ENCODE data around the gene PLEKHG4.

PLEKHG4 gene

GRCh38 chr16:67302076-67302475 lies 22.7 kb downstream of the PLEKHG4 start:
- Histone ChIP-seq H3K27me3 (ENCODE audit: control insufficient read depth, insufficient read depth, low read length) (no peaks in the 10 kb centered on the region), H3K4me2 (ENCODE audit: low read length) (no peak overlapping the region), H3K27ac (no peak overlapping the region), H3K36me3 (ENCODE audit: control insufficient read depth, insufficient read depth, low read length) (no peaks in the 10 kb centered on the region), H3K9ac (no peak overlapping the region), H3K9me3 (ENCODE audit: control insufficient read depth, low read length) (no peaks in the 10 kb centered on the region), H3K79me2 (no peaks in the 10 kb centered on the region), H3K4me3 (ENCODE audit: low read depth, low read length) (no peak overlapping the region), H2AFZ (no peak overlapping the region), H3K4me1 (no peaks in the 10 kb centered on the region)
- TF ChIP-seq, protein P1, sequence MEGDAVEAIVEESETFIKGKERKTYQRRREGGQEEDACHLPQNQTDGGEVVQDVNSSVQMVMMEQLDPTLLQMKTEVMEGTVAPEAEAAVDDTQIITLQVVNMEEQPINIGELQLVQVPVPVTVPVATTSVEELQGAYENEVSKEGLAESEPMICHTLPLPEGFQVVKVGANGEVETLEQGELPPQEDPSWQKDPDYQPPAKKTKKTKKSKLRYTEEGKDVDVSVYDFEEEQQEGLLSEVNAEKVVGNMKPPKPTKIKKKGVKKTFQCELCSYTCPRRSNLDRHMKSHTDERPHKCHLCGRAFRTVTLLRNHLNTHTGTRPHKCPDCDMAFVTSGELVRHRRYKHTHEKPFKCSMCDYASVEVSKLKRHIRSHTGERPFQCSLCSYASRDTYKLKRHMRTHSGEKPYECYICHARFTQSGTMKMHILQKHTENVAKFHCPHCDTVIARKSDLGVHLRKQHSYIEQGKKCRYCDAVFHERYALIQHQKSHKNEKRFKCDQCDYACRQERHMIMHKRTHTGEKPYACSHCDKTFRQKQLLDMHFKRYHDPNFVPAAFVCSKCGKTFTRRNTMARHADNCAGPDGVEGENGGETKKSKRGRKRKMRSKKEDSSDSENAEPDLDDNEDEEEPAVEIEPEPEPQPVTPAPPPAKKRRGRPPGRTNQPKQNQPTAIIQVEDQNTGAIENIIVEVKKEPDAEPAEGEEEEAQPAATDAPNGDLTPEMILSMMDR (IDR thresholded peaks at IDR 0.05), result no peak

- Histone ChIP-seq H3K9me3 (ENCODE audit: control insufficient read depth, low read length) (no peaks in the 10 kb centered on the region), H2AFZ (no peak overlapping the region), H3K27ac (no peak overlapping the region), H3K4me3 (ENCODE audit: low read depth, low read length) (no peak overlapping the region), H3K36me3 (ENCODE audit: control insufficient read depth, insufficient read depth, low read length) (no peaks in the 10 kb centered on the region), H3K4me1 (no peaks in the 10 kb centered on the region), H3K79me2 (no peaks in the 10 kb centered on the region), H3K9ac (no peak overlapping the region), H3K4me2 (ENCODE audit: low read length) (no peak overlapping the region), H3K27me3 (ENCODE audit: control insufficient read depth, insufficient read depth, low read length) (no peaks in the 10 kb centered on the region)
- TF ChIP-seq, protein P1 (IDR thresholded peaks at IDR 0.05), result no peak
Measured at GRCh38 chr16:67302970-67303369, 23.6 kb downstream of the PLEKHG4 start.

- no peak overlapping the region for H3K4me2 ChIP-seq (ENCODE audit: low read length)
Measured at GRCh38 chr16:67304020-67304419, 24.7 kb downstream of the PLEKHG4 start.

GRCh38 chr16:67305216-67306071 lies 26.1 kb downstream of the PLEKHG4 start:
- Histone ChIP-seq H3K4me1 (no peaks in the 10 kb centered on the region), H3K4me3 (ENCODE audit: low read depth, low read length) (no peak overlapping the region), H3K9me3 (ENCODE audit: control insufficient read depth, low read length) (no peaks in the 10 kb centered on the region), H3K27me3 (ENCODE audit: control insufficient read depth, insufficient read depth, low read length) (no peaks in the 10 kb centered on the region), H3K9ac (no peak overlapping the region), H3K36me3 (ENCODE audit: control insufficient read depth, insufficient read depth, low read length) (no peaks in the 10 kb centered on the region), H3K79me2 (no peaks in the 10 kb centered on the region), H3K27ac (no peak overlapping the region), H3K4me2 (ENCODE audit: low read length) (no peak overlapping the region), H2AFZ (no peak overlapping the region)
- TF ChIP-seq, protein P1 (IDR thresholded peaks at IDR 0.05), result no peak

More at GRCh38 chr16:67304020-67304419, 24.7 kb downstream of the PLEKHG4 start:
- H3K4me3 ChIP-seq (ENCODE audit: low read depth, low read length), result no peak overlapping the region
- H3K4me1 ChIP-seq, result no peaks in the 10 kb centered on the region
- no peak overlapping the region for H3K9ac ChIP-seq
- TF ChIP-seq, protein P1 (IDR thresholded peaks at IDR 0.05), result no peak
- H2AFZ ChIP-seq, result no peak overlapping the region
- H3K36me3 ChIP-seq (ENCODE audit: control insufficient read depth, insufficient read depth, low read length), result no peaks in the 10 kb centered on the region
- H3K79me2 ChIP-seq, result no peaks in the 10 kb centered on the region
- no peaks in the 10 kb centered on the region for H3K9me3 ChIP-seq (ENCODE audit: control insufficient read depth, low read length)
- no peak overlapping the region for H3K27ac ChIP-seq
- H3K27me3 ChIP-seq (ENCODE audit: control insufficient read depth, insufficient read depth, low read length), result no peaks in the 10 kb centered on the region

GRCh38 chr16:67310561-67310960 lies 31.2 kb downstream of the PLEKHG4 start:
- Histone ChIP-seq H3K9ac (no peak overlapping the region), H3K4me1 (peaks cover 12% of the 10 kb centered on the region), H2AFZ (no peak overlapping the region), H3K79me2 (no peaks in the 10 kb centered on the region), H3K4me2 (ENCODE audit: low read length) (no peak overlapping the region), H3K27me3 (ENCODE audit: control insufficient read depth, insufficient read depth, low read length) (no peaks in the 10 kb centered on the region), H3K9me3 (ENCODE audit: control insufficient read depth, low read length) (no peaks in the 10 kb centered on the region), H3K27ac (no peak overlapping the region), H3K36me3 (ENCODE audit: control insufficient read depth, insufficient read depth, low read length) (no peaks in the 10 kb centered on the region), H3K4me3 (ENCODE audit: low read depth, low read length) (no peak overlapping the region)
- TF ChIP-seq, protein P1 (IDR thresholded peaks at IDR 0.05), result no peak
